Trophoblast cell (in vitro differentiated cells and primary cell): ENCODE results near the gene NIFK. TPM values are rescaled to one million over a fixed set of nuclear protein-coding genes. Genes with fewer than 3 reads are reported as not detected.

Experiments used
- DNase-seq, 2 donors: peaks; one replicate each; pipeline ENCODE4 v3.0.0-alpha.2; 2016
- H2AFZ ChIP-seq: 2 replicates; pipeline ENCODE4 v1.6.1; 2013; ENCODE audit warnings: low read length, moderate library complexity, mild to moderate bottlenecking; ENCODE audit not compliant: insufficient read depth, poor library complexity
- H2AK5ac ChIP-seq: 2 replicates; pipeline ENCODE4 v1.6.1; 2013; ENCODE audit warnings: mild to moderate bottlenecking, low read length
- H2BK120ac ChIP-seq: 2 replicates; pipeline ENCODE4 v1.6.1; 2013; ENCODE audit warnings: low read length, mild to moderate bottlenecking, moderate library complexity; ENCODE audit not compliant: insufficient read depth, poor library complexity
- H2BK12ac ChIP-seq: 2 replicates; pipeline ENCODE4 v1.6.1; 2013; ENCODE audit warnings: mild to moderate bottlenecking, low read length, moderate library complexity
- H2BK5ac ChIP-seq: 2 replicates; pipeline ENCODE4 v1.6.1; 2013; ENCODE audit warnings: low read length, low read depth, moderate library complexity, mild to moderate bottlenecking; ENCODE audit not compliant: poor library complexity
- H3K14ac ChIP-seq: 2 replicates; pipeline ENCODE4 v1.6.1; 2013; ENCODE audit warnings: mild to moderate bottlenecking, low read length
- H3K18ac ChIP-seq: 2 replicates; pipeline ENCODE4 v1.6.1; 2013; ENCODE audit warnings: mild to moderate bottlenecking, low read length
- H3K23ac ChIP-seq: 2 replicates; pipeline ENCODE4 v1.6.1; 2013; ENCODE audit warnings: low read length
- H3K27ac ChIP-seq: 2 replicates; pipeline ENCODE4 v1.5.1; 2013; ENCODE audit warnings: low read depth, mild to moderate bottlenecking, inconsistent platforms, low read length, moderate library complexity
- H3K27me3 ChIP-seq: 2 replicates; pipeline ENCODE4 v1.6.1; 2013; ENCODE audit warnings: inconsistent platforms, mild to moderate bottlenecking, low read length, moderate library complexity; ENCODE audit not compliant: insufficient read depth
- H3K36me3 ChIP-seq, 2 experiments: 1 replicate in 1 of 2; 2 replicates in 1 of 2; pipeline ENCODE4 v1.6.1; 2013; ENCODE audit warnings: low read length in 2 of 2, mild to moderate bottlenecking in 2 of 2, moderate library complexity in 1 of 2; ENCODE audit not compliant: insufficient read depth in 2 of 2, control insufficient read depth in 1 of 2
- H3K4ac ChIP-seq: 2 replicates; pipeline ENCODE4 v1.6.1; 2013; ENCODE audit warnings: low read depth, mild to moderate bottlenecking, low read length, moderate library complexity
- H3K4me1 ChIP-seq, 2 experiments: 1 replicate in 1 of 2; 2 replicates in 1 of 2; pipeline ENCODE4 v1.6.1; 2013; ENCODE audit warnings: low read length in 2 of 2, mild to moderate bottlenecking in 2 of 2, moderate library complexity in 1 of 2; ENCODE audit not compliant: insufficient read depth in 2 of 2, control insufficient read depth in 1 of 2
- H3K4me2 ChIP-seq: 2 replicates; pipeline ENCODE4 v1.6.1; 2013; ENCODE audit warnings: inconsistent platforms, mild to moderate bottlenecking, low read length, moderate library complexity
- H3K4me3 ChIP-seq: 2 replicates; pipeline ENCODE4 v1.5.1; 2013; ENCODE audit warnings: mild to moderate bottlenecking, low read depth, low read length, inconsistent platforms
- H3K79me1 ChIP-seq: one replicate; pipeline ENCODE4 v1.6.1; 2013; ENCODE audit warnings: low read length
- H3K79me2 ChIP-seq: 2 replicates; pipeline ENCODE4 v1.6.1; 2013; ENCODE audit warnings: low read length, mild to moderate bottlenecking; ENCODE audit not compliant: control insufficient read depth, insufficient read depth, poor library complexity
- H3K9ac ChIP-seq: 2 replicates; pipeline ENCODE4 v1.6.1; 2013; ENCODE audit warnings: mild to moderate bottlenecking, low read length
- H3K9me3 ChIP-seq: 2 replicates; pipeline ENCODE4 v1.6.1; 2013; ENCODE audit warnings: low read depth, mild to moderate bottlenecking, control low read depth, inconsistent platforms, low read length; ENCODE audit not compliant: insufficient read depth
- H4K12ac ChIP-seq: 2 replicates; pipeline ENCODE4 v1.6.1; 2013; ENCODE audit warnings: low read depth, mild to moderate bottlenecking, low read length, moderate library complexity
- H4K8ac ChIP-seq: 2 replicates; pipeline ENCODE4 v1.6.1; 2013; ENCODE audit warnings: low read depth, mild to moderate bottlenecking, low read length, moderate library complexity
- H4K91ac ChIP-seq: one replicate; pipeline ENCODE4 v1.6.1; 2013; ENCODE audit warnings: low read depth, mild to moderate bottlenecking, low read length, moderate library complexity
- WGBS: extraction: QIAGEN DNeasy Blood & Tissue Kit; methylation state at CpG from one replicate; pipeline ENCODE4 v1.1.7; 2013; ENCODE audit warnings: missing lambda C conversion rate; ENCODE audit not compliant: insufficient read length, insufficient coverage; ENCODE audit errors: extremely low coverage; 5-methylcytosine and 5-hydroxymethylcytosine counted together
- polyA plus RNA-seq: library from polyadenylated mRNA; stranded (reverse); fragments of 200-250 nt; gene quantifications from 2 replicates; pipeline ENCODE4 v1.2.3, GENCODE V29; 2013

NIFK gene
- polyA plus RNA-seq = 64.3 and 68.6 TPM in 2 replicates

DNA sequence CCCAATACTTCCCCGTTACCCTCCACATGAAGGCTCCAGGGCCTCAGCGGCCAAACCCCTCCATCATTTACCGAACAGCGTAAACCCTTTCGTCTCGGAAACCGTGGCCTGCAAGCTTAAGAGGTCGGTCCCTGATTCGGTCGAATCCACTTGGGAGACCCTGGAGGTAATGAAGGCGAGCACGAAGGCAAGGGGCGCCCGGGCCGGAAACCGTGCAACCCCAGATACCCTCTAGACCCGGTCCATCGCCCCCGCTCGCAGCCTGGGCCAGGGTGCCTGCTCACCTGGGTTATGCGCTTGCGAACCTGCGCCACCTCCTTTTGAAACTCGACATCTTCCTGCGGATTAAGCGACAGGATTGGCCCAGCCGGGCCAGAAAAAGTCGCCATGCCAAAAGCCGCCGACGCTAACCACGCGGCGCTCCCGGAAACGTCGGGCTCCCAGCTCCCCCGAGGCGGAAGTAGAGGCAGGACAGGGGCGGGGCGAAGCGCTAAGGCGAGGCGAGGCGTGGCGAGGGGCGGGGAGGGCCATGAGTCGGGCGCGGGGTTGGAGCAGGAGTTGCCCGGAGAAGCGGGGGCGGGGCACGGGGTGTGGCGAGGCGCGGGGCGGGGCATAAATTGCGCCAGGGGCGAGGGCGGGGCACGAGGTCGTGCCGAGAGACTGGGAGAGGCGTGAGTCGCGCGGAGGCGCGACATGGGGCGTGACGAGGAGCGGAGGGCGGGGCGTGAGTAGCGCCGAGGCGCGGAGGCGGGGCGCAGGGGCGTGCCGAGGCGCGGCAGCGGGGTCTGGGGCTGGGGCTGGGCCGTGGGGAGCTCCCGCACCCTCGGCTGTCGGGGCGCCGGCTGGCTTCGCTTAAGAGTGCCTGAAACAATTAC is at the start of gene NIFK:
Gene NIFK, minus strand, starts transcription at position 414 of the 875 bp plus-strand sequence. Its CDS starts 25 bp downstream, at position 389.
- Histone ChIP-seq H3K14ac (peak within 1 kb of the TSS; percentile 69), H3K4me1 (no peaks in the 10 kb centered on the region), H3K4ac (peak within 1 kb of the TSS; percentile 66), H3K4me2 (peak within 1 kb of the TSS; percentile 90), H3K9me3 (no peaks in the 10 kb centered on the region), H3K79me1 (peaks cover 4% of the 10 kb centered on the region), H3K23ac (no peak within 1 kb of the TSS), H3K36me3 (peaks cover 0 to 6% of the 10 kb centered on the region in 2 experiments), H2BK12ac (no peak within 1 kb of the TSS), H3K4me3 (peak within 1 kb of the TSS; percentile 88), H3K27ac (no peak within 1 kb of the TSS), H3K27me3 (no peaks in the 10 kb centered on the region), H2BK5ac (peak within 1 kb of the TSS; percentile 67), H4K91ac (peak within 1 kb of the TSS; percentile 89), H2AFZ (peak within 1 kb of the TSS; percentile 68), H4K8ac (peak within 1 kb of the TSS; percentile 82), H3K9ac (peak within 1 kb of the TSS; percentile 80), H2BK120ac (peak within 1 kb of the TSS; percentile 70), H2AK5ac (peak within 1 kb of the TSS; percentile 69), H3K79me2 (peaks cover 6% of the 10 kb centered on the region), H4K12ac (peak within 1 kb of the TSS; percentile 73), H3K18ac (peak within 1 kb of the TSS; percentile 91)
- peak; percentile 99 for DNase-seq
- WGBS = no CpG with 5 or more reads among the region's 93 CpGs

- H3K36me3 ChIP-seq = no peaks in the 10 kb centered on the region
- no peaks in the 10 kb centered on the region for H3K27me3 ChIP-seq
- H2BK5ac ChIP-seq = no peak overlapping the region
- no peaks in the 10 kb centered on the region for H3K79me1 ChIP-seq
- no peak overlapping the region for H3K4me3 ChIP-seq
- H2BK120ac ChIP-seq = no peak overlapping the region
- H3K79me2 ChIP-seq = no peaks in the 10 kb centered on the region
- no peak overlapping the region for H3K4me2 ChIP-seq
- H2AK5ac ChIP-seq = no peak overlapping the region
- H2BK12ac ChIP-seq = no peak overlapping the region
- H3K14ac ChIP-seq = no peak overlapping the region
- no peaks in the 10 kb centered on the region for H3K9me3 ChIP-seq
- peaks cover 0 to 8% of the 10 kb centered on the region in 2 experiments for H3K4me1 ChIP-seq
- no peak overlapping the region for H2AFZ ChIP-seq
- no peak overlapping the region for H3K18ac ChIP-seq
- H3K4ac ChIP-seq = no peak overlapping the region
- H4K91ac ChIP-seq = no peak overlapping the region
- no peak overlapping the region for H3K23ac ChIP-seq
- WGBS = no CpG with 5 or more reads among the region's 2 CpGs
- H3K27ac ChIP-seq = no peak overlapping the region
- no peak overlapping the region for H3K9ac ChIP-seq
- no peak overlapping the region for H4K8ac ChIP-seq
- H4K12ac ChIP-seq = no peak overlapping the region
- DNase-seq = no peak
Measured at GRCh38 chr2:121783180-121783579, 46.5 kb upstream of the NIFK start.

DNA sequence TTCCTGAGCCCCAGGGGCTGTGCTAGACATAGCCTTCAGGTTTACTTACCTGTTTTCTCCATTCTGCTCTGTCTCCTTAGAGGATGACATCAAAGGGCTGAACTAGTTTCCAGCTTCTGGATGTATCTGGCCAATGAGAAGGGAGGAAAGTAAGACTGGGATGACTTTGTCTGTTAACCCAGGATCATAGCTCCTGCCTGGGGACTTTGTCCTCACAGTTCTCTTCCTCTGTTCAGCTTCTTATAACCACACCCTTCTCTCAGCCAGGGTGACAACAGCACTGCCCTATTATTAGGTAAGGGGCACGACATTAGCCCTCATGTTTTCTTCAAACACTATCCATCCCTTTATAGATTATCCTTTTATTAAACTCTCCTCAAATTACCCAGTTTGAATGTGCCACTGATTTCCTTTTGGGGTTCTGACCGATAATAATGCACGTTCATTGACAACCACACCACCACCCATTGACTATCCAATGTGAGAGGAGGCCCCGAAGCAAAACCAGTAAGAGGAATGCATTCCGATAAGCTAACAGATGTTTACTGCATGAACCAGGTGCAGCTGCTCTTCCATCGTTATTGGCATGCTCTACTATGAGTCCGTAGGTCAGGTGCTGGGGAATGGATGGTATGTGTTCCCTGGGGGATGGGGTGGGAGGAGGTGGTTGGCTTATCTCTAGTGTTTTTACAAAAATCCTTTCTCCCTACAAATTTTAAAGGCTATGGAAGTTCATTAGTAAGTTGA is 42.2 kb upstream of the NIFK start:
- Histone ChIP-seq H3K4me3 (no peak overlapping the region), H3K14ac (no peak overlapping the region), H2BK5ac (no peak overlapping the region), H4K91ac (no peak overlapping the region), H2BK12ac (no peak overlapping the region), H3K9me3 (no peaks in the 10 kb centered on the region), H3K27me3 (no peaks in the 10 kb centered on the region), H3K79me1 (no peaks in the 10 kb centered on the region), H2BK120ac (no peak overlapping the region), H3K79me2 (no peaks in the 10 kb centered on the region), H3K18ac (no peak overlapping the region), H2AFZ (no peak overlapping the region), H3K27ac (no peak overlapping the region), H3K36me3 (no peaks in the 10 kb centered on the region), H3K4ac (no peak overlapping the region), H4K8ac (no peak overlapping the region), H4K12ac (no peak overlapping the region), H3K4me1 (peaks cover 0 to 8% of the 10 kb centered on the region in 2 experiments), H2AK5ac (no peak overlapping the region), H3K4me2 (no peak overlapping the region), H3K23ac (no peak overlapping the region), H3K9ac (no peak overlapping the region)
- peak; percentile 81 for DNase-seq
- no CpG with 5 or more reads among the region's 7 CpGs for WGBS

- Histone ChIP-seq H4K12ac (no peak overlapping the region), H3K27me3 (no peaks in the 10 kb centered on the region)
Measured at GRCh38 chr2:121777699-121778058, 41.0 kb upstream of the NIFK start.

More at GRCh38 chr2:121777699-121778058, 41.0 kb upstream of the NIFK start:
- Histone ChIP-seq H3K79me2 (no peaks in the 10 kb centered on the region), H3K4me1 (peaks cover 0 to 8% of the 10 kb centered on the region in 2 experiments), H3K18ac (no peak overlapping the region), H3K4me2 (no peak overlapping the region), H3K4me3 (no peak overlapping the region), H4K8ac (no peak overlapping the region), H3K23ac (no peak overlapping the region), H2BK12ac (no peak overlapping the region), H3K14ac (no peak overlapping the region), H2AFZ (no peak overlapping the region), H3K79me1 (no peaks in the 10 kb centered on the region), H3K9me3 (no peaks in the 10 kb centered on the region), H2BK120ac (no peak overlapping the region), H3K36me3 (no peaks in the 10 kb centered on the region), H2BK5ac (no peak overlapping the region), H2AK5ac (no peak overlapping the region), H3K4ac (no peak overlapping the region), H4K91ac (no peak overlapping the region), H3K9ac (no peak overlapping the region), H3K27ac (no peak overlapping the region)
- no peak for DNase-seq
- WGBS = no CpG with 5 or more reads among the region's 1 CpG
